Neuron (in vitro differentiated cells): ENCODE data around the gene ELOVL5.

Source experiments
- H2AFZ ChIP-seq: one replicate; pipeline ENCODE4 v1.6.1; 2013; ENCODE audit warnings: low read depth, mild to moderate bottlenecking, inconsistent platforms, low read length, moderate library complexity
- H3K27me3 ChIP-seq: one replicate; pipeline ENCODE4 v1.6.1; 2013; ENCODE audit warnings: low read length; ENCODE audit not compliant: insufficient read depth
- H3K36me3 ChIP-seq: one replicate; pipeline ENCODE4 v1.6.1; 2013; ENCODE audit warnings: low read length; ENCODE audit not compliant: insufficient read depth
- H3K4me1 ChIP-seq: one replicate; pipeline ENCODE4 v1.6.1; 2013; ENCODE audit warnings: low read length; ENCODE audit not compliant: insufficient read depth
- H3K4me3 ChIP-seq: 2 replicates; pipeline ENCODE4 v1.5.1; 2013; ENCODE audit warnings: mild to moderate bottlenecking, low read length, moderate library complexity
- H3K9me3 ChIP-seq: one replicate; pipeline ENCODE4 v1.6.1; 2013; ENCODE audit warnings: low read length

The ELOVL5 gene

GRCh38 chr6:53302678-53303360 is 45.9 kb downstream of the ELOVL5 start:
- Histone ChIP-seq H2AFZ (no peak overlapping the region), H3K4me1 (peaks cover 9% of the 10 kb centered on the region), H3K9me3 (no peaks in the 10 kb centered on the region), H3K4me3 (no peak overlapping the region), H3K27me3 (no peaks in the 10 kb centered on the region), H3K36me3 (no peaks in the 10 kb centered on the region)

DNA sequence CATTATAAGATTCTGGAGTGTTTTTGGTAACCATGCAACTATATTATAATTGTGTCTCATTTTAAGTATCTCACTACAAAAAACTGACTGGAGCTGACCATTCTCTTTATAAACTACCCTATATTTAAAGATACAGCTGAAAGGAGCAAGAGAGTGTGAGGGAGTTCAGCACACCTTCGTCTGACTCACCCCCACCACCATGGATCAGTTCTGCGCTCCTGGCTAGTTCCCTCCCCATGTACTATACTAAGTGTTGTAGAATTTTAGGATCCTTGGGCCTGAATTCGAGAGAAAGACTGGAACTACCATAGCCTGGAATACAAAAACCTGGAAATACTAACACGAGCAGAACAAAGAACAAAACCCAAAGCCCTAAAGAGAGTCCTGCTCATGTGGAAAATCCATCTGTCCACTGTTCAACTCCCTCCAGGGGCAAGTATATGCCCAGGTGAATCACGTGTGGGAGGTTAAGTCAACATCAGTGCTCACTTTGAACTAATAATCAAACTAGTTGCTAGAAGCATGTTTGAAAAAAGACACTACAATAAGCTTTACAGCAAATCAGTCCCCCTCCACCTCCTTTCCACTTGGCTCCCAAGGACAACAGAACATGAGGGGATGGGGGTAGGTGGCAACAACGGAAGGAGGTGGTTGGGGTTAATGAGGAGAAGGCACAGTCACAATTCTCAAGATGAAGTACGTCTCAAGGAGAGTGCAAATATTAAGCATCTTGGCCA is 46.8 kb downstream of the ELOVL5 start:
- peaks cover 9% of the 10 kb centered on the region for H3K4me1 ChIP-seq
- no peak overlapping the region for H2AFZ ChIP-seq
- no peaks in the 10 kb centered on the region for H3K9me3 ChIP-seq
- H3K4me3 ChIP-seq, result no peak overlapping the region
- no peaks in the 10 kb centered on the region for H3K36me3 ChIP-seq
- H3K27me3 ChIP-seq, result no peaks in the 10 kb centered on the region

GRCh38 chr6:53300656-53301551 is 47.8 kb downstream of the ELOVL5 start:
- Histone ChIP-seq H3K9me3 (no peaks in the 10 kb centered on the region), H3K4me1 (peaks cover 9% of the 10 kb centered on the region), H3K27me3 (no peaks in the 10 kb centered on the region), H3K4me3 (no peak overlapping the region), H3K36me3 (no peaks in the 10 kb centered on the region), H2AFZ (no peak overlapping the region)

DNA sequence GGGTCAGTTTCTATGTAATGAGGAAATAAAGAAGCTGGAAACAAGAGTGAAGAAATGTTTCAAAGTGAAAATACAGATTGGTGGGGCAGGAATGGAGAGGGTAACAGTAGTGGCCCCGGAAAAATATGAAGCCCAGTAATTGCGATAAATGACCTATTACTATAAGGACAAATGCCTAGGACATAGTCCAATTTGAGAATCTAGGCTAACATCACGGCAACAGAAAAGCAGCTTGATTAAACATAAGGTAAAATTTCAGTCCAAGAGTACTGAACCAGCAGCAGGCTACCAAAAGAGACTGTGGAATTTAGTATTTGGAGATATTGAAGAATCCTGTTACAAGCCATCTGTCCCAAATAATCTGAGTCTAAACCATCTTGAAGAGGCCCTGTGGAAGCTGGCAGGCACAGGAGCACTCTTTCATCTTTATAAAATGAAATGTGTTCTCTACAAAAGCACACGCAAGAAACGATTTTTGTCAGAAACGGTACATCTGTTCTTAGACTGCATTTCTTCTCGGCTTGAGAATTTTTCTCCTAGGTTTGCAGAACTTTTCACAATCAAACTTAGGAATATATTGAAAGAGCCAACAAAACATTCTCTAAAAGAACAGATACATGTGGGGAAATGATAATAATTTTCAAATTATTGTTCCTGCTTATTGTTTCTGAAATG is 49.3 kb downstream of the ELOVL5 start:
- H3K27me3 ChIP-seq, result no peaks in the 10 kb centered on the region
- peaks cover 10% of the 10 kb centered on the region for H3K36me3 ChIP-seq
- H2AFZ ChIP-seq, result no peak overlapping the region
- H3K9me3 ChIP-seq, result no peaks in the 10 kb centered on the region
- H3K4me3 ChIP-seq, result no peak overlapping the region
- peaks cover 9% of the 10 kb centered on the region for H3K4me1 ChIP-seq

DNA sequence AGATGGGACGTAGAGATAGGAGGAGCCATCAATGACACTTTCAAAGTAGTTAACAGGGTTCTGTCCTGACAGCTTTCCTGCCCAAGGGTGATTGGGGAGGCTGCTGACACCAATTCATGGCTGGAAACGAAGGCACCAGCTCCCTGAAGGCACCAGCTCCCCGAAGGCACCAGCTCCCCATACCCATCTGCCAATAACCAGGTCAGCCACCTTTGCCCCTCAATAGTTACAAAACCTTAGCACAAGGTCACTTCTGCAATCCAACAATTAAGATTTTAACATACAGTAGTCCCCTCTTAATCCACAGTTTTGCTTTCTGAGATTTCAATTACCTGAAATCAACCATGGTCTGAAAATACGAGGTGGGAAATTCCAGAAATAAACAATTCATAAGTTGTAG is 51.7 kb downstream of the ELOVL5 start:
- no peak overlapping the region for H3K4me3 ChIP-seq
- H3K36me3 ChIP-seq, result peaks cover 29% of the 10 kb centered on the region
- peaks cover 9% of the 10 kb centered on the region for H3K4me1 ChIP-seq
- H3K9me3 ChIP-seq, result no peaks in the 10 kb centered on the region
- H2AFZ ChIP-seq, result no peak overlapping the region
- H3K27me3 ChIP-seq, result no peaks in the 10 kb centered on the region

DNA sequence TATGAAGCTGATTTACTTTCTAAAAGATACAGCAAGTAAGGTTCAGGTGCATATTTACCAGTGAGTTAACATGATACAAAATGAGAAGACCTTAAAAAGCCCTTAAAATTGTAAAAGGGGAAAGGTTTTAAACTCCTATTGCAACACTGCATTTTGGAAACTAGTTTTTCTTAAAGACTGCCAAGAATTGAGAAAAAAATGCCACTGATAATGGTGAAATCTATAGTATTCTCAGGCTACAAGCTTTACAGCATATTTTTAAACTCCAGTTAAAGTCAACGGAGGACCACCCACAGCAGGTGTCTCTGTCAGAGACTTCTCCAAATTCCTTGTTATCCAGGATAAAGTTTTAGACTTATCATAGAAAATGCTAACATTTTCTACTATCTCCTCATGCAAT is 53.6 kb downstream of the ELOVL5 start:
- H3K4me3 ChIP-seq, result no peak overlapping the region
- H3K36me3 ChIP-seq, result peaks cover 45% of the 10 kb centered on the region
- no peaks in the 10 kb centered on the region for H3K27me3 ChIP-seq
- no peaks in the 10 kb centered on the region for H3K4me1 ChIP-seq
- no peaks in the 10 kb centered on the region for H3K9me3 ChIP-seq
- no peak overlapping the region for H2AFZ ChIP-seq

- H3K4me1 ChIP-seq, result no peaks in the 10 kb centered on the region
- H3K9me3 ChIP-seq, result no peaks in the 10 kb centered on the region
- H3K36me3 ChIP-seq, result peaks cover 49% of the 10 kb centered on the region
- H2AFZ ChIP-seq, result no peak overlapping the region
- no peaks in the 10 kb centered on the region for H3K27me3 ChIP-seq
- no peak overlapping the region for H3K4me3 ChIP-seq
These were observed 54.1 kb downstream of the ELOVL5 start for GRCh38 chr6:53294611-53295010.

- Histone ChIP-seq H2AFZ (no peak overlapping the region), H3K4me1 (no peaks in the 10 kb centered on the region), H3K9me3 (no peaks in the 10 kb centered on the region), H3K27me3 (no peaks in the 10 kb centered on the region), H3K36me3 (peaks cover 49% of the 10 kb centered on the region), H3K4me3 (no peak overlapping the region)
These were observed 54.7 kb downstream of the ELOVL5 start for GRCh38 chr6:53294095-53294494.

DNA sequence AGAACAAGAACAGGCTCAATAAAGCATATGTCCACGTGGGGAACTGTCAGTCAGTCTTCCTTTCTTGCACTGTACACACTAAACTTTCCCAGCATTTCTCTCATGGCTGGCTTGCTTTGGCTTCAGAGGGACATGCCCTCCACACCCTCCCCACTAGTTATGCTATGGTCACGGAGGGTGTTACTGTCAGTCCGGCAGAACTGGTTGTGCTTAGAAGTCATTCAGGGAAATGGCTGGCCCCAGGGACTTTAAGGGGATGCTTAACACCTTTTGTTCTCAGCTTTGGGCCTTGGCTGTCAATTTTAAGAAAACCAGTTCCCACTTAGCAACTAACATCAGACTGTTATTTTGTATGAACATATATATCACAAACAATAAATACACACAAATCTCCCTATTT is 55.1 kb downstream of the ELOVL5 start:
- Histone ChIP-seq H3K27me3 (no peaks in the 10 kb centered on the region), H3K4me1 (no peaks in the 10 kb centered on the region), H3K4me3 (no peak overlapping the region), H2AFZ (no peak overlapping the region), H3K9me3 (no peaks in the 10 kb centered on the region), H3K36me3 (peaks cover 49% of the 10 kb centered on the region)

GRCh38 chr6:53290537-53291510 is 57.9 kb downstream of the ELOVL5 start:
- H2AFZ ChIP-seq, result no peak overlapping the region
- peaks cover 11% of the 10 kb centered on the region for H3K4me1 ChIP-seq
- H3K36me3 ChIP-seq, result peaks cover 49% of the 10 kb centered on the region
- no peaks in the 10 kb centered on the region for H3K9me3 ChIP-seq
- no peak overlapping the region for H3K4me3 ChIP-seq
- H3K27me3 ChIP-seq, result no peaks in the 10 kb centered on the region

DNA sequence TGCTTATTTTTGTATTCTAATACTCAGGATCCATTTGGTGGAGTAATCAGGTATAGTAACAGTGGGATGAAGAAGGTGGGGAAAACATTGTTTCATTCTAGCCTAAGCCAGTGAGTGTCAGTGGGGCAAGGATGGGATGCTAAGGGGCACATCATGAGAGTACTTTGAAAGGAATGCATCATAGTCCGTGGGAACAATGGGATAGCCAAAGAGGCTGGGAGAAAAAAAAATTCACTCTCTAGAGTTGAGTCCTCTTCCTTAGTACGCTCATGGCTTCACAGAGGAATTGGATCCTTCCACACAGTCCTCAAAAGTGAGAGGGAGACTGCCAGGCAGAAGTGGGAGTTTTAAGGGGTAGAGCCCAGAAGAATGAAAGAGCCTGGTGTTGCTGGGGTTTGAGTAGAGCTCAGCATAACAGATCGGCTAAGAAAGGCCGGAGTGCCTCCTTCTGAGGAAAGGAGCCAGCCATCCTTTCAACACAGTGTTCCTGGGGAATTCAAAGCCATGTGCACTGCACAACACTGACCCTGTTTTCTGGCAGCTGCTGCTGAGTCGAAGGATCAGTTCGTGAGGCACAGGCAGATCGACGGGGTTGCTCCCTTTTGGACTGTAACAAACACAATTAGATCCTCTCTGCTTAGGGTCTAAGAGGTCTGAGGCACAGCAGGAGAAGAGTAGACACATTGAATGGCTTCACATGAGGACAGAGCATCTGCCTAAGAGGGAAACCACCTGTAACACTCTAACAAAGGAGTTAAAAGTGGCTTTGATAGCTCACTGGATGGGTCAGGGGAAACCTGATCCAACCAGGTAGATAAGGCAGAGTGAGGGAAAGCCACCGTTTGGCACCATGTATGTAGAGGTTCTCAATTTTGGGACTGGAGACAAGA is 61.2 kb downstream of the ELOVL5 start:
- Histone ChIP-seq H3K4me3 (no peak overlapping the region), H3K4me1 (peaks cover 13% of the 10 kb centered on the region), H3K36me3 (peaks cover 32% of the 10 kb centered on the region), H2AFZ (no peak overlapping the region), H3K27me3 (no peaks in the 10 kb centered on the region), H3K9me3 (no peaks in the 10 kb centered on the region)
